GM23338 (cell line): ENCODE measurements around the gene JAG1. TPM values are rescaled to one million over a fixed set of nuclear protein-coding genes. Genes with fewer than 3 reads are reported as not detected.

Experiments used
- ATAC-seq: fragments of 200-7000 bp; cut with Tn5 transposase; 3 replicates; pipeline ENCODE4 v1.9.1; 2020
- DNase-seq: peaks from one replicate; pipeline ENCODE4 v3.0.0-alpha.2; 2015; ENCODE audit warnings: low spot score
- H2AFZ ChIP-seq: fragments of 200-600 bp; sonication (generic); 2 replicates; pipeline ENCODE4 v1.8.0; 2016; ENCODE audit warnings: antibody characterized with exemption, mild to moderate bottlenecking, moderate library complexity
- H3F3A ChIP-seq: fragments of 200-600 bp; sonication (generic); replicated peaks from 2 replicates; pipeline ENCODE4 v1.8.0; 2017; ENCODE audit warnings: antibody characterized with exemption, mixed run types, low read depth
- H3K27ac ChIP-seq: fragments of 200-600 bp; sonication (generic); 2 replicates; pipeline ENCODE4 v1.6.1; 2016; ENCODE audit warnings: low read depth
- H3K27me3 ChIP-seq: fragments of 200-600 bp; sonication (generic); 2 replicates; pipeline ENCODE4 v1.8.0; 2016; ENCODE audit warnings: mild to moderate bottlenecking, mixed run types, moderate library complexity; ENCODE audit not compliant: insufficient read depth
- H3K36me3 ChIP-seq: fragments of 200-600 bp; sonication (generic); 2 replicates; pipeline ENCODE4 v1.8.0; 2016; ENCODE audit warnings: mild to moderate bottlenecking; ENCODE audit not compliant: insufficient read depth
- H3K4me1 ChIP-seq: fragments of 200-600 bp; sonication (generic); 2 replicates; pipeline ENCODE4 v1.8.0; 2016; ENCODE audit warnings: mild to moderate bottlenecking, moderate library complexity; ENCODE audit not compliant: insufficient read depth
- H3K4me2 ChIP-seq: fragments of 200-600 bp; sonication (generic); 2 replicates; pipeline ENCODE4 v1.7.1; 2017; ENCODE audit warnings: mixed run types
- H3K4me3 ChIP-seq: fragments of 200-600 bp; sonication (generic); 2 replicates; pipeline ENCODE4 v1.6.1; 2016; ENCODE audit warnings: mixed run types
- H3K79me2 ChIP-seq: fragments of 200-600 bp; sonication (generic); replicated peaks from 2 replicates; pipeline ENCODE4 v1.8.0; 2017; ENCODE audit warnings: mild to moderate bottlenecking; ENCODE audit not compliant: insufficient read depth
- H3K9me2 ChIP-seq: fragments of 200-600 bp; sonication (generic); 2 replicates; pipeline ENCODE4 v1.8.0; 2017; ENCODE audit not compliant: insufficient read depth
- H4K20me1 ChIP-seq: fragments of 200-600 bp; sonication (generic); replicated peaks from 2 replicates; pipeline ENCODE4 v1.8.0; 2017; ENCODE audit warnings: mild to moderate bottlenecking; ENCODE audit not compliant: insufficient read depth
- H3K27ac Mint-ChIP-seq: 2 replicates; pipeline ENCODE4 v1.8.0; 2020; ENCODE audit warnings: inconsistent platforms, mild to moderate bottlenecking, moderate library complexity, mixed read lengths
- H3K27me3 Mint-ChIP-seq: 3 replicates; pipeline ENCODE4 v1.8.0; 2022; ENCODE audit warnings: low read depth, mild to moderate bottlenecking, moderate library complexity, mixed read lengths, inconsistent platforms; ENCODE audit not compliant: insufficient read depth, poor library complexity
- H3K36me3 Mint-ChIP-seq: 3 replicates; pipeline ENCODE4 v1.8.0; 2021; ENCODE audit warnings: low read depth, mild to moderate bottlenecking, inconsistent platforms, moderate library complexity, mixed read lengths
- H3K4me1 Mint-ChIP-seq: 3 replicates; pipeline ENCODE4 v1.8.0; 2020; ENCODE audit warnings: mild to moderate bottlenecking, inconsistent platforms, mixed read lengths
- H3K4me3 Mint-ChIP-seq: 3 replicates; pipeline ENCODE4 v1.8.0; 2021; ENCODE audit warnings: moderate library complexity, mild to moderate bottlenecking, inconsistent platforms, mixed read lengths
- H3K9me3 Mint-ChIP-seq: 3 replicates; pipeline ENCODE4 v1.8.0; 2020; ENCODE audit warnings: moderate library complexity, mild to moderate bottlenecking, inconsistent platforms, mixed read lengths
- CREB1 ChIP-seq: fragments of 250-450 bp; sonication (Bioruptor Pico); IDR thresholded peaks from 2 replicates; pipeline ENCODE4 v1.5.0; 2020; ENCODE audit warnings: low read depth, mild to moderate bottlenecking, moderate library complexity
- EZH2 ChIP-seq: fragments of 200-600 bp; sonication (generic); IDR thresholded peaks from one replicate; pipeline ENCODE4 v1.8.0; 2017; ENCODE audit warnings: antibody characterized with exemption, mild to moderate bottlenecking, low read depth; ENCODE audit not compliant: unreplicated experiment
- EZH2phosphoT487 ChIP-seq: fragments of 200-600 bp; sonication (generic); IDR thresholded peaks from one replicate; pipeline ENCODE4 v1.8.1; 2018; ENCODE audit warnings: antibody characterized with exemption; ENCODE audit not compliant: unreplicated experiment
- NANOG ChIP-seq: IDR thresholded peaks from 2 replicates; pipeline ENCODE4 v1.6.1; 2016; ENCODE audit warnings: antibody characterized with exemption, borderline replicate concordance
- POLR2AphosphoS5 ChIP-seq: IDR thresholded peaks from 2 replicates; pipeline ENCODE4 v1.6.1; 2016; ENCODE audit warnings: antibody characterized with exemption, low read depth
- REST ChIP-seq: IDR thresholded peaks from one replicate; pipeline ENCODE4 v1.6.1; 2018; ENCODE audit warnings: antibody characterized with exemption; ENCODE audit not compliant: unreplicated experiment
- STAT1 ChIP-seq: IDR thresholded peaks from one replicate; pipeline ENCODE4 v1.6.1; 2016; ENCODE audit warnings: antibody characterized with exemption; ENCODE audit not compliant: unreplicated experiment
- ZNF114 ChIP-seq: fragments of 250-450 bp; sonication (Bioruptor Pico); IDR thresholded peaks from 2 replicates; pipeline ENCODE4 v1.5.0; 2020; ENCODE audit warnings: mild to moderate bottlenecking, moderate library complexity
- ZNF331 ChIP-seq: fragments of 250-450 bp; sonication (Bioruptor Pico); IDR thresholded peaks from 2 replicates; pipeline ENCODE4 v1.5.0; 2020; ENCODE audit warnings: low read depth, mild to moderate bottlenecking, moderate library complexity
- polyA plus RNA-seq: library from polyadenylated mRNA; unstranded; fragments of >200 nt; fragmentation: Nextera tagmentation; extraction: Ambion mirVana; gene quantifications from 2 replicates; pipeline ENCODE4 v1.2.1, GENCODE V29; 2016
- total RNA-seq: library from RNA; depleted of rRNA; stranded (reverse); fragments of >200 nt; shearing (Covaris generic); gene quantifications from 2 replicates; pipeline ENCODE4 v1.2.3, GENCODE V29; 2014

The JAG1 gene
- total and polyA plus RNA-seq, 2 experiments from 2014 or later = 9.7 to 46.5 TPM

- Histone ChIP-seq H2AFZ (no peak overlapping the region), H4K20me1 (0 out of 2 replicates have a peak, but pooled peaks cover 2% of the 10 kb centered on the region), H3K79me2 (0 out of 2 replicates have a peak, but pooled peaks cover 3% of the 10 kb centered on the region), H3K4me1 (peaks cover 55% of the 10 kb centered on the region), H3K4me3 (no peak overlapping the region), H3F3A (no peaks in the 10 kb centered on the region), H3K9me2 (no peaks in the 10 kb centered on the region; the same call in 1 of the 2 replicates), H3K27ac (peak overlapping the region; percentile 4; the same call in 1 of the 2 replicates), H3K27me3 (no peaks in the 10 kb centered on the region), H3K36me3 (peaks cover 30% of the 10 kb centered on the region), H3K4me2 (peak overlapping the region; percentile 31; the same call in 1 of the 2 replicates)
- Mint-ChIP-seq H3K36me3 (peaks cover 46% of the 10 kb centered on the region), H3K27me3 (peaks cover 7% of the 10 kb centered on the region), H3K4me3 (peak overlapping the region; percentile 32; the same call in 1 of the 3 replicates), H3K4me1 (peaks cover 70% of the 10 kb centered on the region), H3K9me3 (no peaks in the 10 kb centered on the region), H3K27ac (no peak overlapping the region)
- TF ChIP-seq ZNF114 (CRISPR knock-in tag) (no peak), EZH2 (no peak), ZNF331 (CRISPR knock-in tag) (no peak)
- ATAC-seq (peak; percentile 17), DNase-seq (no peak)
Measured at GRCh38 chr20:10637031-10637559, 36.7 kb downstream of the JAG1 start.

GRCh38 chr20:10636326-10636818 lies 37.4 kb downstream of the JAG1 start:
- Histone ChIP-seq H3K4me1 (peaks cover 62% of the 10 kb centered on the region), H3K27me3 (no peaks in the 10 kb centered on the region), H3K4me3 (no peak overlapping the region), H3F3A (no peaks in the 10 kb centered on the region), H3K9me2 (no peaks in the 10 kb centered on the region; the same call in 1 of the 2 replicates), H2AFZ (no peak overlapping the region), H3K4me2 (0 out of 2 replicates have a peak overlapping the region, but pooled peaks have one; percentile 31), H3K36me3 (peaks cover 27% of the 10 kb centered on the region), H4K20me1 (0 out of 2 replicates have a peak, but pooled peaks cover 2% of the 10 kb centered on the region), H3K27ac (no peak overlapping the region), H3K79me2 (0 out of 2 replicates have a peak, but pooled peaks cover 3% of the 10 kb centered on the region)
- no peak for ATAC-seq
- Mint-ChIP-seq H3K4me3 (no peak overlapping the region), H3K27ac (peak overlapping the region; percentile 44; the same call in 1 of the 2 replicates), H3K4me1 (peaks cover 78% of the 10 kb centered on the region), H3K27me3 (peaks cover 7% of the 10 kb centered on the region), H3K9me3 (no peaks in the 10 kb centered on the region), H3K36me3 (peaks cover 39% of the 10 kb centered on the region)
- TF ChIP-seq REST = no peak
- TF ChIP-seq STAT1 = no peak
- no peak for TF ChIP-seq POLR2AphosphoS5
- TF ChIP-seq CREB1 (CRISPR knock-in tag) = no peak
- TF ChIP-seq ZNF114 (CRISPR knock-in tag) = no peak
- TF ChIP-seq EZH2 = no peak
- no peak for TF ChIP-seq EZH2phosphoT487
- no peak for TF ChIP-seq NANOG
- DNase-seq = no peak
